GM18499 (cell line): ENCODE results near the gene ADIPOR2.
"Not testable (repeated sequence)": the region's sequence is repeated elsewhere in the genome, so short reads cannot be mapped to it uniquely, and the experiment has no call there.

Source experiments
- ATAC-seq: cut with Tn5 transposase; IDR thresholded peaks from one replicate; pipeline ENCODE4 v1.9.1; 2021; ENCODE audit warnings: moderate number of reproducible peaks; ENCODE audit not compliant: insufficient read depth, unreplicated experiment

The ADIPOR2 gene

DNA sequence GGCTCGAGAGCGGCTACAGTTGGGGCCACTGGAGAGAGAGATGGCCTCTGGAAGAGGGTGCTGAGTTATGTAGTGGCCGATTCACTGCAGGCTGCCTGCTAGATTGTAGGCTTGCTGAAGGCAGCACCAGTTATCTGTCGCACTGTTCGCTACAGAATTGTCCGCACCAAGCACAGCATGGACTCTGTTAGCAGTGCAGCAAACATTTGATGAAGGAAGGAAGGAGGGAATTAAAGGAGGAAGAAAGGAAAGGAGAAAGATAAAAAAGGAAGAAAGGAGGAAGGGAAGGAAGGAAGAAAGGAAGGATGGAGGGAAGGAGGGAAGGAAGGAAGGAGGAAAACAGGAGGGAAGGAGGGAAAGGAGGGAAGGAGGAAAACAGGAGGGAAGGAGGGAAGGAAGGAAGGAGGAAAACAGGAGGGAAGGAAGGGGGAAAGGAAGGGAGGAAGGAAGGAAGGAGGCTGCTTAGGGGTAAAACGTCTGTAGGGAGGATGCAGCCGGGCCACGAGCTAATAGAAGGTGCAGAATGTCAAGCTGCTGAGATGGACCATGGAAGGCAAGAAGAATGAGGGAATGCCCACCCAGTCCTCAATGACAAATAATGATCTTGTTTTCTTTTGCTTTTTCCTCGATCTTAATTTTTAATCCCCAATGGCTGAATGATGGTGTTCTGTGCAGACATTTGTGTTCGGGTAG lies 27.3 kb upstream of the ADIPOR2 start:
- no peak for ATAC-seq

- ATAC-seq: no peak
Measured at GRCh38 chr12:1665366-1665765, 25.5 kb upstream of the ADIPOR2 start.

DNA sequence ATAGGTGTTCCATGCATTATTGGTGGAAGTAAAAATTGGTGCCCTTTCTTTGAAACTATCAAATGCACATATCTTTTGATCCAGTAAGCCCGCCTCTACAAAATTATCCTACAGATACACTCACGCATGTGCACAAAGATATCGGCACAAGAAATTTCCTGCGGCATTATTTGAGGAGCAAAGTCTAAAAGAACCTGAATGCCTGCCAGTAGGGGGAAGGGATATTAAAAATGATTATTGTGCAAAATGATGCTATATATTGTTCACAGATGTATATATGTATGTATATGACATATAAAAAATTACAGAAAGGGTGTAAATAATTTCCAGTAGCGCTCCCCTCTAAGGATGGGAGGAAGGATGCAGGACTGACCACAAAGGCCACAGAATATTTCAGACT lies 24.7 kb upstream of the ADIPOR2 start:
- ATAC-seq: no peak

DNA sequence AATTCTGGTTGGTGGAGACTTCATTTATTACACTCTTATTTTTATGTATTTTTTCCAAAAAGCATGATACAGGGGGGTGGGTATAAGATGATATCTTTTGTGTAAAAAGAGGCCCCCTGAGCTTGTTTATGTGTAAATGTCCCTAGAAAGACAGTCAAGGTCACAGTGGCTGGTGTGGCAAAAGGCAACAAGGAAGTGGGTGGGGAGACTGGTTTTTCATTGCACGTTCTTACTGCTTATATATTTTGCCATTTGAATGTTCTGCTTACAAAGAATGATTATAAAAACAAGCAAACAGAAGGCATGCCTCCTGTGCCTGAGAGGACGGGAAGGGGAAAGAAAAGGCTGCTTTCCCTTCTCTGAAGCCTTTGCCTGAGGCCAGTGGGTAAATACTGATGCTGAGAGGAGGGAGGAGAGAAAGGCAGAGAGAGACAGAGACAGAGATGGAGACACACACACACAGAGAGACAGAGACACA lies 24.1 kb upstream of the ADIPOR2 start:
- ATAC-seq: no peak

GRCh38 chr12:1668833-1669543 lies 21.9 kb upstream of the ADIPOR2 start:
- ATAC-seq: no peak

DNA sequence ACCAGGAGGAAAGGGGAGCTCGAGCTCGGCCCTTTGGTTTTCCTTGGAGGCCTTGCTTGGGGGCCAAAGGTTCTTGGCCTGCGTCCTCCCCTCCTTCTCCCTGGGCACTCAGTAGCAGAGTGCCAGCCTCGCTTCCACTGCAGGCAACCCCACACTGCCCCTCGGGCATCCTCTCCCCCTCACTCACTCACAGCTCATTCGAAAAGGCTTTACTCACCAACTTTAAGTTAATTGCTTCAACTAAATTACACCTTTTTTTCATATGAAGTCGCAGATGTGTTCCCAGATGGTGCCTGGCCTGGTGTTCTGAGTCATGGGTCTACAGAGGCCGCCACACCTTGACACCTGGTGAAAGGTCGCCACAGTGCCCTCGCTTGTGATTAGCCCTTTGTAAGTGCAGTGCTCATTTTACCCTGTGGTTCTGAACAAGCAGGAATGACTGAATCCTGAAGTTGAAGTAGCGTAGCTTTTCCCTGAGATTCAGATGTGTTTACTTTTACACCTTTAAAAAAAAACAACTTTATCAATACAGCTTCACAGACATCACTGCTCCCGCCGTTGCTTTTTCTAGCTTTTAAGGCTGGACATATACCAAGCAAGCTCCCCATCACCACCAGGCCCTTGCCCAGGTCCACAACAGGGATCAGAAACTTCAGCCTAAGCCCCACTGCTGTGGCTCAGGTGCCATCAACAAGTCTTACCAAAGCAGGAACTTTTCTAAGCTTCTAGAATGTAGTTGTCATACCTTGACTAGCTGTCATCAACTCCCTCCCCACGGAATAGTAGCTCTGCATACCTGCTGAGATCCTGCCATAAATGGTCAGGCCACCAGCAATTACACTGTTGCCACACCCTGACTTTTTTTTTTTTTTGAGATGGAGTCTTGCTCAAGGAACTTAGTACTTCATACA lies 20.3 kb upstream of the ADIPOR2 start:
- no peak for ATAC-seq

DNA sequence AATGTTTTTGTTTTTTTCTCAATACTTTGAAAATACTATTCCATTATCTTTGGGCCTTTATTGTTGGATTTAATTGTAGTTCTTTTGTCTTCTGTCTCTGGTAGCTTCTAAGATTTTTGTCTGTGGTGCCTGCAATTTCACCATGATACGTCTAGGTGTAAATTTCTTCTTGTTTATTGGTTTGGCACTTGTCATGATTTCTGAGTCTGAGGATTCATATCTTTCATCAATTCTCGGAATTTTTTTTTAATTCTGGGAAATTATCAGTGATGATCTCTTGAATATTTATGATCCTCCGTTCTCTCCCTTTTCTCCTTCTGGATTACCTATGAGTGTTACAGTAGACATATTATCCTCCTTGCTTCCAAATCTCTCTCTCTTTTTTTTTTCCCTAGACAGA lies 14.8 kb upstream of the ADIPOR2 start:
- ATAC-seq: no peak

DNA sequence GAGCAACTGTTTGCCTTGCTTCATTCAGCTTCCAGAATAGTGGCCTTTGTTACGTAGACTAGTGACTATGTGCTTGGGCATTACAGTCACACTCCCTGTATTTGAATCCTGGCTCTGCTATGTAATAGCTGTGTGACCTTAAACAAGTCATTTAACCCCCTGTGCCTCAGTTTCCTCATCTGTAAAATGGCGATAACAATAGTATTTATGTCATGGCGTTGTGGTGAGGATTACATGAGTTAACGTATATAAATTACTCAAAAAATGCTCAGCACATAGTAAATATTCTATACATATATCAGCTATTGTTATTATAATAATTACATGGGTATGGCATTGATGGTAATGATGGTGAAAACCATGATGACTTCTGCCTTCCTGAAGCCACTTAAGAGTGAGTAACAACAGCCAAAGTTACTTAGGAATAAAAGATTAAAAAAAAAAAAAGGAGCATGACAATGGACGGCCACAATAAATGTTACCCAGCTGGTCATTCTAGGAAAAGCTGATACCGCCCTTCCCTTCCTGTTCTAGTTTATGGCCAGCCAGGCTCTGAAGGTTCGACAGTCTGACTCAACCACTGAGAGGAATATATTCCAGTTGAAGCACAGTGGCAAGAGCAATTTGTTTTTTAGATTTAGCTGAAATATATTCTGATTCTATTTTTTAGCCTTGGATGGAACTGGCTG lies 9.9 kb upstream of the ADIPOR2 start:
- ATAC-seq: no peak

DNA sequence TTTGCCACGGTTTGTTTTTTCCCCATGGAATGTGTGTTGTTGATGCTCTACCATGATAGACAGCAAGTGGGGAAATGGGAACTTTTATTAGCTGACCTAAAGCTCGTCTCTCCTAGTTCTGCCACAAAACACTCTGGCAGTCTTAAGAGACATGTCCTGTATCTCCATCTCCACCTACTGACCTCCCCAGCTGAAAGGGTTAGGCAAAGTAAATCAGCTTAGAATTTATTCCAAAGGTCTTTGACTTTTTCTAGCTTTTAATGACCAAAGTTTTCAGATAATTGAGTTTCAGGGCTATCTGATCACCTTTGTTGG lies 9.4 kb upstream of the ADIPOR2 start:
- no peak for ATAC-seq

- ATAC-seq: no peak
Measured at GRCh38 chr12:1688086-1688710, 2.7 kb upstream of the ADIPOR2 start.

DNA sequence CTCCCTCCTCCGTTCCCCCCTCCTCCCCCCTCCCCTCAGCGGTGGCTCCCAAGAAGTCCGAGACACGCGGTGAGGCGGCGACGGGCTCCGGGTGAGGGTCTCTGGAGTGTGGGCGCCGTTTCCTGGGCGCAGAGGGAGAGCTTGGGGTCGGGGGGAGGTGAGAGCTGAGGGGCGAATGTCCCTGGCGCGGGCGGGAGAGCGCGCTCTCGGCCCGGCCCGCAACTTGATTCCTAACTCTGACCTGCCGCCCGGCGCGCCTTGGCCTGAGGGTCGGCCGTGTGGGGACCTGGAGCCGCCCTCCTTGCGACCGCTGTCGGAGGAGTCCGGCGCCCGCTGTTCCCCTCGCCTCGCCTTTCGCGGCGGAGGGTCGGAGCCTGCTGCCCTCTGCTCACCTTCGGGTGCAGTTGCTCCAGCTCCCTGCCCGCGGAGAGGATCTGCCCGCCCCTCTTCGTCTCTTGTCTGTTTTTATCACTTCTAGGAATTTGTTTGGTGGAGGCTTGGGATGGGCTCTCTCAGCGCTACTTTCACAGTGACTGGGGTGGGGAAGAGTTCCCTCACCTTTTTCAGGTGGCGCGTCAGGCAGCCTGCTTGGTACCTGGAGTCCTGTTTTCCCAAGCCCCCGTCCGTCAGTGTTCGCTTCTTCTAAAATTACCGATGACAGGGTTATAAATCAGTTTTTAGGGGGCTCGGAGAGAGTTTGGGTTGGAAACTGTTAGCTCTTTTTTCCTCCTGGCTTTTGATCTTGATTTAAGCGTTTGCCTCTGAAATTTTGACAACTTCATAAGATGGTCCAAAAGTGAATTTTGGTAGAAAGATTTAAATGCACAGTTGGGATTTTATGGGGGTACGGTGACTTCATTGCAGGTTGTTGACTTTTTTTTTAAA lies 495 bp downstream of the ADIPOR2 start:
- peak; percentile 14 for ATAC-seq

GRCh38 chr12:1692226-1692625 lies 1.4 kb downstream of the ADIPOR2 start:
- no peak for ATAC-seq

DNA sequence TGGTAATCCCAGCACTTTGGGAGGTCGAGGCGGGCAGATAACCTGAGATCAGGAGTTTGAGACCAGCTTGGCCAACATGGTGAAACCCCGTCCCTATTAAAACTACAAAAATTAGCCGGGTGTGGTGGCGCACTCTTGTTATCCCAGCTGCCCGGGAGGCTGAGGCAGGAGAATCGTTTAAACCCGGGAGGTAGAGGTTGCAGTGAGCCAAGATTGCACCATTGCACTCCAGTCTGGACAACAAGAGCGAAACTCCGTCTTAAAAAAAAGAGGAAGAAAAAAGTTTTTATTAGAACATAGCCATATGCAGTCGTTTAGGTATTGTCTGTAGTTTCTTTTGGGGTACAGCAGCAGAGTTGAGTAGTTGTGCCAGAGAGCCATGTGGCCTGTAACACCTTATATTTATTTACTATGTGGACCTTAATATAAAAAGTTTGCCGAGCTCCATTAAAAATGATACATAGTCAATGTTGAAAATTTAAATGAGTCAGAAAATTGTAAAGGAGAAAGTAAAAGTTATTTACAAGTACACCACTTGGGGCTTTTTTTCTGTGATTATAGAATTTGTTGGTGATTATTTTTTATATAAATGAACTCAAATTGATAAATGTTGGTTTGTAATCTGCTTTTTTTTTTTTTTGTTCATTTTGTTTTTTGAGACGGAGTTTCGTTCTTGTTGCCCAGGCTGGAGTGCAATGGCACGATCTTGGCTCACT lies 2.2 kb downstream of the ADIPOR2 start:
- ATAC-seq: no peak

DNA sequence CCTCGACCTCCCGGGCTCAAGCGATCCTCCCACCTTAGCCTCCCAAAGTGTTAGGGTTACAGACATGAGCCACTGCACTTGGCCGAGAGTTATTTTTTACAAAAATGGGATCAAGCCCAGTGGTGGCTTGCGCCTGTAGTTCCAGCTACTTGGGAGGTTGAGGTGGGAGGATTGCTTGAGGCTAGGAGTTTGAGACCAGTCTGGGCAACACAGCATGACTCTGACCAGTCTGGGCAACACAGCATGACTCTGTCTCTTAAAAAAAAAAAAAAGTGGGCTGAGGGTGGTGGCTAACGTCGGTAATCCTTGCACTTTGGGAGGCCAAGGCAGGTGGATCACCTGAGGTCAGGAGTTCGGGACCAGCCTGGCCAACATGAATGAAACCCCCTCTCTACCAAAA lies 4.2 kb downstream of the ADIPOR2 start:
- ATAC-seq: not testable (repeated sequence)

DNA sequence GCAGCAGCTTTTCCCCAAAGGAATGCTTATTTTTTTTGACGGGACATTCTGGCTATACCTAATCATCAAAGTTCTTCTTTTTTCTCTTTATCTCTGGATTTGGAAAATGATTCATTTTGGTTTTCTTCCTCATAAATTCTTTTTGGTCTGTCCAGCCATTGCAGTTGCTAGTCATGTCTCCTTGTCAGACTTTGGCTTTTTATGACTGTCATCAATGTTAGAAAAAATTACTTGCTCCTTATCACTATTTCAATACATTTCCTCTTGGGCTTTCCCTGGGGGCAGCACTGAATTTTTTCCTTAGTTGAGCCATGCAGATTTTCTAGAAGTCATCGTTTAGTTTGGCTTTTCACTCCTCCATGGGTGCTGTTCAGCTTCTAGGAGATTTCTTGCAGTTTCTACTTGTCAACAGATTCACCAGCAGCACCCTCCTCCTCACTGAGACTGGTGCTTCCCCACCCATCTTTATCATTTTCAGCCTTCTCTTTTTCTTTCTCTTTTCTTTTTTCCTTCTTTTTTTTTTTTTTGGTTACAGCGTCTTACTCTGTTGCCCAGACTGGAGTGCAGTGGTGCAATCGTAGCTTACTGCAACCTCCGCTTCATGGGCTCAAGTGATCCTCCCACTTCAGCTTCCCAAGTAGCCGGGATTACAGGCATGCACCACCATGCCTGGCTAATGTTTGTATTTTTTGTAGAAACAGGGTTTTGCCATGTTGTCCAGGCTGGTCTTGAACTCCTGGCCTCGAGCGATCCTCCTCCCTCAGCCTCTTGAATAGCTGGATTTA lies 5.2 kb downstream of the ADIPOR2 start:
- ATAC-seq: no peak

GRCh38 chr12:1696800-1697199 lies 5.9 kb downstream of the ADIPOR2 start:
- no peak for ATAC-seq

GRCh38 chr12:1697271-1697670 lies 6.4 kb downstream of the ADIPOR2 start:
- no peak for ATAC-seq

GRCh38 chr12:1698720-1699119 lies 7.8 kb downstream of the ADIPOR2 start:
- no peak for ATAC-seq
